HCT116 (cell line): ENCODE measurements around the gene ZNF576. TPM values are rescaled to one million over a fixed set of nuclear protein-coding genes. Genes with fewer than 3 reads are reported as not detected.

Experiments
- ATAC-seq: fragments of 200-7000 bp; cut with Tn5 transposase; 2 replicates; pipeline ENCODE4 v1.9.1; 2020; ENCODE audit warnings: mild to moderate bottlenecking, moderate library complexity
- BruUV-seq: library from RNA; stranded (reverse); fragments of 400-500 nt; replicated peaks from 2 replicates; lab custom pipeline; 2021; lab: Mats Ljungman, UMichigan
- CTCF ChIA-PET: fragments of 300-600 bp; sonication (Branson Sonifier 250); formaldehyde crosslinking; loops from one replicate; lab custom pipeline; 2021; ENCODE audit warnings: antibody characterized with exemption; lab: Charles Lee
- POLR2A ChIA-PET: fragments of 300-600, 350-600 bp; sonication (Branson Sonifier 250); formaldehyde crosslinking; loops from one replicate; lab custom pipeline; 2021; ENCODE audit warnings: antibody characterized with exemption; lab: Charles Lee
- RAD21 ChIA-PET, 2 experiments: fragments of 300-600 bp; sonication (Branson Sonifier 250); formaldehyde crosslinking; loops; one replicate each; lab custom pipeline; 2023; ENCODE audit warnings: low total read pairs in 2 of 2; ENCODE audit not compliant: uncharacterized antibody in 2 of 2, unreplicated experiment in 2 of 2, low non-redundant PET in 1 of 2; lab: Charles Lee
- DNase-seq: peaks from one replicate; pipeline ENCODE4 v3.0.0-alpha.2; 2010; ENCODE audit warnings: low read depth, low spot score
- H2AFZ ChIP-seq: fragments of 200-600 bp; shearing (Covaris generic), sonication (generic); 2 replicates; pipeline ENCODE4 v1.6.1; 2017; ENCODE audit warnings: low read depth, mixed run types, mixed read lengths, antibody characterized with exemption, low read length; ENCODE audit not compliant: poor library complexity, severe bottlenecking
- H3K27ac ChIP-seq: 2 replicates; pipeline ENCODE4 v1.5.1; 2012; ENCODE audit warnings: low read depth, low read length
- H3K27me3 ChIP-seq: fragments of 200-600 bp; sonication (generic); 2 replicates; pipeline ENCODE4 v1.6.1; 2016; ENCODE audit warnings: mixed run types, low read length, mixed read lengths; ENCODE audit not compliant: insufficient read depth
- H3K36me3 ChIP-seq, 2 experiments: fragments of 200-500 bp in 1 of 2; fragments of 200-600 bp in 1 of 2; sonication (Bioruptor generic) in 1 of 2; sonication (generic) in 1 of 2; 2 replicates each; pipeline versions ENCODE4 v1.5.1 to v1.6.1; 2014 to 2016; ENCODE audit warnings: low read length in 2 of 2, inconsistent platforms in 1 of 2, mixed read lengths in 1 of 2, mixed run types in 1 of 2; ENCODE audit not compliant: insufficient read depth in 2 of 2, control insufficient read depth in 1 of 2
- H3K4me1 ChIP-seq, 2 experiments: fragments of 200-600 bp in 1 of 2; sonication (generic) in 1 of 2; 2 replicates each; pipeline versions ENCODE4 v1.5.1 to v1.6.1; 2012 to 2017; ENCODE audit warnings: low read length in 2 of 2, inconsistent platforms in 1 of 2, mild to moderate bottlenecking in 1 of 2, mixed read lengths in 1 of 2, mixed run types in 1 of 2, moderate library complexity in 1 of 2; ENCODE audit not compliant: insufficient read depth in 2 of 2, control insufficient read depth in 1 of 2
- H3K4me2 ChIP-seq: fragments of 200-600 bp; sonication (generic); 2 replicates; pipeline ENCODE4 v1.6.1; 2017; ENCODE audit warnings: mixed run types, low read length, mixed read lengths
- H3K4me3 ChIP-seq, 2 experiments: fragments of 200-600 bp in 1 of 2; sonication (generic) in 1 of 2; replicated peaks in 1 of 2; 2 replicates each; pipeline ENCODE4 v1.5.1; 2011 to 2016; ENCODE audit warnings: low read length in 2 of 2, control low read depth in 1 of 2, low read depth in 1 of 2, mild to moderate bottlenecking in 1 of 2, mixed read lengths in 1 of 2, mixed run types in 1 of 2
- H3K79me2 ChIP-seq: fragments of 200-600 bp; sonication (generic); 2 replicates; pipeline ENCODE4 v1.6.1; 2017; ENCODE audit warnings: mild to moderate bottlenecking, mixed run types, low read length, moderate library complexity, mixed read lengths; ENCODE audit not compliant: insufficient read depth
- H3K9ac ChIP-seq: fragments of 200-600 bp; sonication (generic); 2 replicates; pipeline ENCODE4 v1.6.1; 2016; ENCODE audit warnings: low read length, mixed read lengths
- H3K9me2 ChIP-seq: fragments of 200-600 bp; sonication (generic), shearing (Covaris generic); 2 replicates; pipeline ENCODE4 v1.6.1; 2017; ENCODE audit warnings: mixed run types, mild to moderate bottlenecking, moderate library complexity; ENCODE audit not compliant: insufficient read depth
- H3K9me3 ChIP-seq, 2 experiments: fragments of 200-500 bp in 1 of 2; fragments of 200-600 bp in 1 of 2; sonication (Bioruptor generic) in 1 of 2; sonication (generic) in 1 of 2; 2 replicates each; pipeline ENCODE4 v1.6.1; 2014 to 2017; ENCODE audit warnings: low read length in 2 of 2, mixed read lengths in 2 of 2, inconsistent platforms in 1 of 2, low read depth in 1 of 2, mild to moderate bottlenecking in 1 of 2, mixed run types in 1 of 2, moderate library complexity in 1 of 2; ENCODE audit not compliant: control insufficient read depth in 1 of 2, insufficient read depth in 1 of 2
- H4K20me1 ChIP-seq: fragments of 200-600 bp; sonication (generic), shearing (Covaris generic); 2 replicates; pipeline ENCODE4 v1.6.1; 2017; ENCODE audit warnings: mixed run types, mild to moderate bottlenecking, moderate library complexity; ENCODE audit not compliant: insufficient read depth
- ATF3 ChIP-seq: IDR thresholded peaks from 2 replicates; pipeline ENCODE4 v1.6.1; 2012
- CBX3 ChIP-seq: IDR thresholded peaks from 2 replicates; pipeline ENCODE4 v1.6.1; 2012; ENCODE audit warnings: low read depth
- CEBPB ChIP-seq: IDR thresholded peaks from 2 replicates; pipeline ENCODE4 v1.6.1; 2012; ENCODE audit warnings: low read depth
- CTCF ChIP-seq, 3 experiments: fragments of 200-600 bp in 1 of 3; sonication (generic) in 1 of 3; IDR thresholded peaks in 2 of 3; conservative IDR thresholded peaks in 1 of 3; 2 replicates each; pipeline ENCODE4 v1.5.1; 2012 to 2017; ENCODE audit warnings: low read depth in 2 of 3, low read length in 2 of 3, antibody characterized with exemption in 1 of 3, borderline replicate concordance in 1 of 3, control low read depth in 1 of 3, mild to moderate bottlenecking in 1 of 3, mixed read lengths in 1 of 3, mixed run types in 1 of 3, moderate library complexity in 1 of 3; ENCODE audit not compliant: insufficient read depth in 1 of 3
- EGR1 ChIP-seq: IDR thresholded peaks from 2 replicates; pipeline ENCODE4 v1.6.1; 2012; ENCODE audit warnings: low read depth
- ELF1 ChIP-seq: IDR thresholded peaks from 2 replicates; pipeline ENCODE4 v1.6.1; 2012; ENCODE audit warnings: low read depth, borderline replicate concordance
- FOSL1 ChIP-seq: IDR thresholded peaks from 2 replicates; pipeline ENCODE4 v1.6.1; 2012; ENCODE audit warnings: low read depth
- JUND ChIP-seq: IDR thresholded peaks from 2 replicates; pipeline ENCODE4 v1.6.1; 2012
- POLR2A ChIP-seq: IDR thresholded peaks from 2 replicates; pipeline ENCODE4 v1.7.0; 2011; ENCODE audit warnings: borderline replicate concordance; ENCODE audit not compliant: insufficient read depth, insufficient read length; ENCODE audit errors: extremely low read depth
- POLR2AphosphoS5 ChIP-seq: IDR thresholded peaks from 2 replicates; pipeline ENCODE4 v1.6.1; 2011; ENCODE audit warnings: mild to moderate bottlenecking, low read depth, low read length, moderate library complexity
- RAD21 ChIP-seq: IDR thresholded peaks from 2 replicates; pipeline ENCODE4 v1.6.1; 2012; ENCODE audit warnings: low read depth, mild to moderate bottlenecking
- REST ChIP-seq: IDR thresholded peaks from 2 replicates; pipeline ENCODE4 v1.6.1; 2012; ENCODE audit warnings: low read depth
- SP1 ChIP-seq: IDR thresholded peaks from 2 replicates; pipeline ENCODE4 v1.6.1; 2012; ENCODE audit warnings: low read depth
- SRF ChIP-seq: IDR thresholded peaks from 2 replicates; pipeline ENCODE4 v1.6.1; 2012; ENCODE audit warnings: low read depth
- TCF7L2 ChIP-seq: IDR thresholded peaks from 2 replicates; pipeline ENCODE4 v1.7.0; 2011; ENCODE audit warnings: borderline replicate concordance, inconsistent platforms; ENCODE audit not compliant: insufficient read depth, insufficient read length; ENCODE audit errors: extremely low read depth
- YY1 ChIP-seq: IDR thresholded peaks from 2 replicates; pipeline ENCODE4 v1.6.1; 2011; ENCODE audit warnings: low read length, low read depth, moderate library complexity, mild to moderate bottlenecking; ENCODE audit not compliant: insufficient replicate concordance; ENCODE audit errors: extremely low read depth
- ZFX ChIP-seq: fragments of 450-650 bp; IDR thresholded peaks from 2 replicates; pipeline ENCODE4 v1.6.1; 2017
- intact Hi-C: fragments of 100-400 bp; cut with micrococcal nuclease; formaldehyde crosslinking; loops from 2 replicates; pipeline ENCODE4 v1.10.0; 2022
- total RNA-seq: library from RNA; stranded (reverse); gene quantifications from one replicate; pipeline ENCODE4 v1.2.1, GENCODE V29; 2021; ENCODE audit not compliant: unreplicated experiment

Gene ZNF576
- total RNA-seq, 1 experiment from 2014 or later, result 11.2 TPM

- POLR2A ChIA-PET, result interaction anchor here (1.4 kb wide), 1 partner anchor 10 kb away, joined by 5 read pairs; no protein-coding TSS in a partner anchor
- Histone ChIP-seq H3K27ac (no peak overlapping the region), H3K9me3 (no peaks in the 10 kb centered on the region), H2AFZ (no peak overlapping the region), H3K36me3 (peaks cover 8 to 17% of the 10 kb centered on the region in 2 experiments; a peak in 3 of 4 replicates), H3K4me3 (peak overlapping the region; percentile 71 to 92)
- ATAC-seq, result no peak
- TF ChIP-seq ELF1 (no peak), SP1 (no peak), ZFX (no peak), FOSL1 (no peak), RAD21 (no peak), REST (no peak), JUND (no peak), ATF3 (no peak), CTCF (IDR thresholded peaks at IDR 0.05 in 2 of 3, conservative IDR thresholded peaks at IDR 0.05 in 1 of 3; ENCODE audit: borderline replicate concordance in 1 of 3, insufficient read depth in 1 of 3, low read depth in 2 of 3, low read length in 2 of 3) (no peak), CBX3 (no peak), EGR1 (no peak), POLR2AphosphoS5 (no peak), SRF (no peak), YY1 (no peak), CEBPB (no peak), POLR2A (no peak), TCF7L2 (no peak)
- TF ChIP-seq, all 23 proteins: peak for 0
- Histone ChIP-seq H3K79me2 (peaks cover 51% of the 10 kb centered on the region), H3K4me2 (peak overlapping the region; percentile 98), H3K4me1 (peaks cover 9 to 25% of the 10 kb centered on the region in 2 experiments; a peak in 3 of 4 replicates), H3K9me2 (no peaks in the 10 kb centered on the region), H3K27me3 (no peaks in the 10 kb centered on the region), H4K20me1 (no peaks in the 10 kb centered on the region), H3K9ac (no peak overlapping the region)
- BruUV-seq, result no TSS peak
- CTCF ChIA-PET, result interaction anchor here (0.7 to 2.8 kb wide), 14 partner anchors 12 to 162 kb away, joined by 3 to 20 read pairs (median 5); partner anchors contain the start of genes SMG9 and ZNF575
- RAD21 ChIA-PET, result interaction anchor here (0.9 to 1.0 kb wide), 5 partner anchors 39 to 161 kb away, joined by 3 to 4 read pairs (median 3); no protein-coding TSS in a partner anchor
- intact Hi-C loops, result loop anchor here (1.0 to 5.0 kb wide), 2 partner anchors 59 to 162 kb away; no protein-coding TSS in a partner anchor
- no peak for DNase-seq
Measured at GRCh38 chr19:43594081-43594697, 2.2 kb upstream of the ZNF576 start.
